ENCODE results near the gene PAF1. TPM values are rescaled to one million over a fixed set of nuclear protein-coding genes. Genes with fewer than 3 reads are reported as not detected.

PAF1 gene
- total and polyA plus RNA-seq, 2 of the 13 experiments (the other 11 are each of a cell fraction or from before 2014, with no cell fraction given): 30.2 to 31.1 TPM

DNA sequence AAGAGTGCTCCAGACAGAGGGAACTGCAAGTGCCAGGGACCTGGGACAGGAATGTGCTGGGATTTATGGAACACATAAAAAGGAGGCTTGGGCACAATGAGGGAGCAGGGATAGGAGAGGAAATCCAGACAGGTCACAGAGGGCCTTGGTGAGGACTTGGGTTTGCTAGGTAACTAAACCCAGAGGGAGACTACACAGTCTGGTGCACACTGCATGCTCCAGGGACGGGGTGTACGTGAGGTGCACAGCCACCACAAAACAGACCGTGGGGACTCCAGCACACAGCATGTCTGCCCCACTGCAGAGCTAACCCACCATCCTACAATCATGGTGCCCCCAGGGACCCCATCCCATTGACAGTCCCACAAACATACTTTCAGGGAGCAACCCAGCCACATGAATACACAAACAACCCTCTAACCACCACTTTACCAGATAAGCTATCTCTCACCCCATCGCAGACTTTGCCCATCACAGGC is 10.2 kb upstream of the PAF1 start (continued):
- TF ChIP-seq PATZ1 (CRISPR knock-in tag; IDR thresholded peaks at IDR 0.05) (no peak), HOXA3 (CRISPR knock-in tag; IDR thresholded peaks at IDR 0.05) (no peak), ZNF503 (CRISPR knock-in tag; IDR thresholded peaks at IDR 0.05) (no peak), ZNF792 (CRISPR knock-in tag; IDR thresholded peaks at IDR 0.05) (no peak), SMC3 (IDR thresholded peaks at IDR 0.05; ENCODE audit: low read length) (no peak), ELF3 (CRISPR knock-in tag; IDR thresholded peaks at IDR 0.05) (no peak), ZFP82 (CRISPR knock-in tag; IDR thresholded peaks at IDR 0.05; ENCODE audit: borderline replicate concordance) (no peak), TBL1XR1 (IDR thresholded peaks at IDR 0.05; ENCODE audit: borderline replicate concordance, low read length, partially characterized antibody) (no peak), ZNF713 (CRISPR knock-in tag; IDR thresholded peaks at IDR 0.05) (0 out of 2 replicates have a peak, but pooled peaks have one; percentile 60), CENPT (CRISPR knock-in tag; IDR thresholded peaks at IDR 0.05; ENCODE audit: low read depth) (0 out of 2 replicates have a peak, but pooled peaks have one; percentile 7)
- TF ChIP-seq, protein P1, sequence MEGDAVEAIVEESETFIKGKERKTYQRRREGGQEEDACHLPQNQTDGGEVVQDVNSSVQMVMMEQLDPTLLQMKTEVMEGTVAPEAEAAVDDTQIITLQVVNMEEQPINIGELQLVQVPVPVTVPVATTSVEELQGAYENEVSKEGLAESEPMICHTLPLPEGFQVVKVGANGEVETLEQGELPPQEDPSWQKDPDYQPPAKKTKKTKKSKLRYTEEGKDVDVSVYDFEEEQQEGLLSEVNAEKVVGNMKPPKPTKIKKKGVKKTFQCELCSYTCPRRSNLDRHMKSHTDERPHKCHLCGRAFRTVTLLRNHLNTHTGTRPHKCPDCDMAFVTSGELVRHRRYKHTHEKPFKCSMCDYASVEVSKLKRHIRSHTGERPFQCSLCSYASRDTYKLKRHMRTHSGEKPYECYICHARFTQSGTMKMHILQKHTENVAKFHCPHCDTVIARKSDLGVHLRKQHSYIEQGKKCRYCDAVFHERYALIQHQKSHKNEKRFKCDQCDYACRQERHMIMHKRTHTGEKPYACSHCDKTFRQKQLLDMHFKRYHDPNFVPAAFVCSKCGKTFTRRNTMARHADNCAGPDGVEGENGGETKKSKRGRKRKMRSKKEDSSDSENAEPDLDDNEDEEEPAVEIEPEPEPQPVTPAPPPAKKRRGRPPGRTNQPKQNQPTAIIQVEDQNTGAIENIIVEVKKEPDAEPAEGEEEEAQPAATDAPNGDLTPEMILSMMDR (CRISPR knock-in tag; IDR thresholded peaks at IDR 0.05): no peak
- TF ChIP-seq, protein P2, sequence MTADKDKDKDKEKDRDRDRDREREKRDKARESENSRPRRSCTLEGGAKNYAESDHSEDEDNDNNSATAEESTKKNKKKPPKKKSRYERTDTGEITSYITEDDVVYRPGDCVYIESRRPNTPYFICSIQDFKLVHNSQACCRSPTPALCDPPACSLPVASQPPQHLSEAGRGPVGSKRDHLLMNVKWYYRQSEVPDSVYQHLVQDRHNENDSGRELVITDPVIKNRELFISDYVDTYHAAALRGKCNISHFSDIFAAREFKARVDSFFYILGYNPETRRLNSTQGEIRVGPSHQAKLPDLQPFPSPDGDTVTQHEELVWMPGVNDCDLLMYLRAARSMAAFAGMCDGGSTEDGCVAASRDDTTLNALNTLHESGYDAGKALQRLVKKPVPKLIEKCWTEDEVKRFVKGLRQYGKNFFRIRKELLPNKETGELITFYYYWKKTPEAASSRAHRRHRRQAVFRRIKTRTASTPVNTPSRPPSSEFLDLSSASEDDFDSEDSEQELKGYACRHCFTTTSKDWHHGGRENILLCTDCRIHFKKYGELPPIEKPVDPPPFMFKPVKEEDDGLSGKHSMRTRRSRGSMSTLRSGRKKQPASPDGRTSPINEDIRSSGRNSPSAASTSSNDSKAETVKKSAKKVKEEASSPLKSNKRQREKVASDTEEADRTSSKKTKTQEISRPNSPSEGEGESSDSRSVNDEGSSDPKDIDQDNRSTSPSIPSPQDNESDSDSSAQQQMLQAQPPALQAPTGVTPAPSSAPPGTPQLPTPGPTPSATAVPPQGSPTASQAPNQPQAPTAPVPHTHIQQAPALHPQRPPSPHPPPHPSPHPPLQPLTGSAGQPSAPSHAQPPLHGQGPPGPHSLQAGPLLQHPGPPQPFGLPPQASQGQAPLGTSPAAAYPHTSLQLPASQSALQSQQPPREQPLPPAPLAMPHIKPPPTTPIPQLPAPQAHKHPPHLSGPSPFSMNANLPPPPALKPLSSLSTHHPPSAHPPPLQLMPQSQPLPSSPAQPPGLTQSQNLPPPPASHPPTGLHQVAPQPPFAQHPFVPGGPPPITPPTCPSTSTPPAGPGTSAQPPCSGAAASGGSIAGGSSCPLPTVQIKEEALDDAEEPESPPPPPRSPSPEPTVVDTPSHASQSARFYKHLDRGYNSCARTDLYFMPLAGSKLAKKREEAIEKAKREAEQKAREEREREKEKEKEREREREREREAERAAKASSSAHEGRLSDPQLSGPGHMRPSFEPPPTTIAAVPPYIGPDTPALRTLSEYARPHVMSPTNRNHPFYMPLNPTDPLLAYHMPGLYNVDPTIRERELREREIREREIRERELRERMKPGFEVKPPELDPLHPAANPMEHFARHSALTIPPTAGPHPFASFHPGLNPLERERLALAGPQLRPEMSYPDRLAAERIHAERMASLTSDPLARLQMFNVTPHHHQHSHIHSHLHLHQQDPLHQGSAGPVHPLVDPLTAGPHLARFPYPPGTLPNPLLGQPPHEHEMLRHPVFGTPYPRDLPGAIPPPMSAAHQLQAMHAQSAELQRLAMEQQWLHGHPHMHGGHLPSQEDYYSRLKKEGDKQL (CRISPR knock-in tag; IDR thresholded peaks at IDR 0.05; ENCODE audit: low read depth): no peak

Measured in HepG2 (cell line).